HUDEP-2 (cell line): ENCODE data around the gene HERC6.
A peak's percentile ranks its signal among the peaks of the same experiment; 100 is the strongest.
"Not testable (repeated sequence)": the region's sequence is repeated elsewhere in the genome, so short reads cannot be mapped to it uniquely, and the experiment has no call there.

ENCODE experiments used
- DNase-seq, 76 experiments: peaks; one replicate each; lab custom pipeline; 2025; ENCODE audit not compliant: unreplicated experiment in 76 of 76; lab: John Stamatoyannopoulos, UW

The HERC6 gene

GRCh38 chr4:88382621-88383020, 4.0 kb downstream of the HERC6 start:
- peak in 1 of 76 experiments; percentile 7 for DNase-seq

DNA sequence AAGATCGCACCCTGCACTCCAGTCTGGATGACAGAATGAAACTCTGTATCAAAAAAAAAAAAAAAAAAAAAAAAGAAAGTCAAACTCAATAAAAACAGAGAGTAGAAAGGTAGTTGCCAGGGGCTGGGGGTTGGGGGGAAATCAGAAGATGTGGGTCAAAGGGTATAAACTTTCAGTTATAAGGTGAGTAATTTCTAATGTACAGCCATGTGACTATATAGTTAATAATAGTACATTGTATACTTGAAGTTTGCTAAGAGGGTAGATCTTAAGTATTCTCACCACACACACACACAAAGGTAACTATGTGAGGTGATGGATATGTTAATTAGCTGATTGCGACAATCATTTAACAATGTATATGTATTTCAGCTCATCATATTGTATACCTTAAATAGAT, 11.5 kb downstream of the HERC6 start:
- DNase-seq, result no peak

- DNase-seq, result no peak
These were observed 13.1 kb downstream of the HERC6 start for GRCh38 chr4:88391703-88392102.

- peak in 35 of 76 experiments; percentile 1 to 77 (median 11) for DNase-seq
These were observed 18.0 kb downstream of the HERC6 start for GRCh38 chr4:88396681-88397080.

DNA sequence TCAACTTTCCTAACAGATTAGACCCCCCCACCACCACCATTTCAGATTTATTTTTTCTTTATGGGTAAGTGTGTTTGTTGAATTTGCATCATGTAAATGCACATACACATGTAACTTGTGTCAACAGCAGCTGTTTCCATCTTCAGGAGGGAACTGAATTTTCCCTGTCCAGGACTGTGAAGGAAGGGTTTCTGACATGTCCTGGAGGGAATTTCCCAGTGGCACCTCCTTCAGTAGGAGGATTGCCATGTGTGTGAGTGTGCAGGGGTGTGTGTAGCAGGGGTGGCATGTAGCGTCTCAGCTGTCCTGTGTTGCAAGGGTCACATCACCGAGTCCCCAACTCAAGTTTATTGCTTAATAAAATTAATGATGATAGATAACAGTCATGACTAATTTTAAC, 19.7 kb downstream of the HERC6 start:
- no peak for DNase-seq

DNA sequence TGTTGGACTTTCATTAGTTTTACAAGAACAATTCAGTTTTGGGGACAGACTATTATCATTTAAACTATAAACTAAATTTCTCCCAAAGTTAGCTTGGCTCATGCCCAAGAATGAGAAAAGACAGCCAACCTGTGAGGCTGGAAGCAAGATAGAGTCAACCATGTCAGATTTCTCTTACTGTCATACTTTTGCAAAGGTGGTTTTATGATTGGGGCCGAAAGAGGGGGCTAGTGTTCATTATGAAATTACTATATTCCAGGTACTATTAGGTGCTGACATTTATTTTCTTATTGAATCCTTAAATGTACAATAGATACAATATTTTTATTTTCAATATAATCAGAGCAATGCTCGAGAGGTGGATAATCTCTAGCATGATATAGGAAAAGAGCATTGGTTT, 30.6 kb downstream of the HERC6 start:
- DNase-seq, result no peak

DNA sequence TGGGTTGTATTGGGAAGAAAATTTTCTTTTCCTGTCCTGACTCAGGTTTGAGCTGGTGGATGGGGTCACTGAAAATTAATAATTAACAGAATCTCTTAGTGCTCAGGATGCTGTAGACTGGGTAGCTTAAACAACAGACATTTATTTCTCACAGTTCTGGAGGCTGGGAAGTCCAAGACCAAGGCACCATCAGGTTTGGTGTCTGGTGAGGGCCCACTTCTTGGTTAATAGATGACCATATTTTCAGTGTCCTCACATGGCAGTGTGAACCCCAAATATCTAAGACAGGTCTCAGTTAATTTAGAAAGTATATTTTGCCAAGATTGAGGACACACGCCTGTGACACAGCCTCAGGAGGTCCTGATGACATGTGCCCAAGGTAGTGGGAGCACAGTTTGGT, 31.1 kb downstream of the HERC6 start:
- DNase-seq, result no peak

DNA sequence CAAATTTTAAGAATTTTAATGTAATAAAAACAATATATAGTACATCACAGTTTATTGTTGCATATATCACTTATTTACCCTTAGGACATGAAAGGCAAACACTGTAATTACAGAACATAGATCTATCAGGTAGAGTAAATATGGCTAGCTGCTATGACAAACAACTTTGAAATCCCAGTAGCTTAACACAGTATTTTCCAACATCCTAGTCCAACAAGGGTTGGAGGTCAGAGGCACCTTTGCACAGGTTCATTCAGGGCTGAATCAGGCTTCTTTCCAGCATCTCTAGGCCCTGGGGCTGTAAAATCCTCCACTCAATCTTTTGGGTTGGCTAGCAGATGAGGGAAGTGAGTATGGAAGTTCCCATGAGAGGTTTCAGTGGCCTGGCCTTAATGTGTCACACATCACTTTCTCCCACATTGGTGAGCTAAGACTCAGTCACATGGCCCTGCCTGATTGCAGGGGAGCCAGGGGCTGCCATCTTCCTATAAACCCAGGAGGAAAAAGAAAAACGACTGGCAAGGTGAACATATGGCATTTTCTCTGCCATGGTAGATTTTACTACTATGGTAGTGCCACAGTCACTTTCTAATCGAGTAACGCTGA, 32.9 kb downstream of the HERC6 start:
- no peak for DNase-seq

- peak in 18 of 76 experiments; percentile 2 to 67 (median 26) for DNase-seq
These were observed 35.1 kb downstream of the HERC6 start for GRCh38 chr4:88413801-88414200.

DNA sequence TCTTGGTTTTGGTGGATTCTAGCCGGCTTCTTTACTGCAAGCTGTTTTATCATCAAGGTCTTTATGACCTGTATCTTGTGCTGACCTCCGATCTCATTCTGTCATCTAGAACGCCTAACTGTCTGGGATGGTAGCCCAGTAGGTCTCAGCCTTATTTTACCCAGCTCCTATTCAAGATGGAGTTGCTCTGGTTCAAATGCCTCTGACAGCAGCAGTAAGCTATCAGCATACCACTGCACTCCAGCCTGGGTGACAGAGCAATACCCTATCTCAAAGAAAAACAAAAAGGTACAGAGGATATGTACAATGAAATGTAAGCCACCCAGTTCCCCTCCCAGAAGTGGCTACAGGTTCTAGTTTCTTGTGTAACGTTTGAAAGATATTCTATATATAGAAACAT, 36.1 kb downstream of the HERC6 start:
- no peak for DNase-seq

DNA sequence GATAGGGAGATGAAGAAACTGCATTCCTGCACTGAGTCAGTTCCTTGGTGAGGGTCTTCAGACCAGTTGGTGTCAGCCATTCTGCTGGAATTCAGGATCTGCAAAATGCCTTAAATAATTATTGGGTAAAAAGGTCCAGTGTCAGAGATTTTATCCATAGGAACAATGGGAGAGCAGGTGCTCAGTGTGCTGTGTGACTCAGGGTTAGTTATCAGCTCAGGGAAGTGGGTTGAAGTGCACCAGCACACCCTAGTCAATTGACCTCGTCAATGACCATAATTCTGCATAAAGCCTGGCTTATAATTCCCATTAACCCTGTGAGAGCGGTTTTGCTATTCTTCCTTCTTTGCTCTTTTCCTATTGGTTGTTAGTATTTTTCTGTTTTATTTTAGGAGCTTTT, 37.3 kb downstream of the HERC6 start:
- no peak for DNase-seq

DNA sequence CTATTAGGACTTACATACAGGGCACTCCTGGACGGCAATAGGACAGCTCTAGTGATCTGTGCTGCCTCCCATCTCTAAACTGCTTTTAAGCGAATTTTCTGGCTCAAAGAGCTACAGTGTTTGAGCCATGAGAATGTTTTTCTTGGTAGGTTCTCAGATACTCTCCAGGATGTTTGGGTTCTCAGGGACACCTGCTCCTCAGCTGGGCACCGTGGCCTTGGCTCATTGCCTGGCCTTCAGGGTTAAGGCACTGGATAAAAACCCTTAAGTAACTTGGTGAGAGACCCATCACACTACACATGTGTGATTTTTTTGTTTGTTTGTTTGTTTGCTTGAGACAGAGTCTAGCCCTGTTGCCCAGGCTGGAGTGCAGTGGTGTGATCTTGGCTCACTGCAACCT, 39.8 kb downstream of the HERC6 start:
- no peak for DNase-seq

GRCh38 chr4:88419874-88420273, 41.2 kb downstream of the HERC6 start:
- no peak for DNase-seq

- DNase-seq, result no peak
These were observed 42.2 kb downstream of the HERC6 start for GRCh38 chr4:88420844-88421243.

- DNase-seq, result no peak
These were observed 43.8 kb downstream of the HERC6 start for GRCh38 chr4:88422403-88422802.

DNA sequence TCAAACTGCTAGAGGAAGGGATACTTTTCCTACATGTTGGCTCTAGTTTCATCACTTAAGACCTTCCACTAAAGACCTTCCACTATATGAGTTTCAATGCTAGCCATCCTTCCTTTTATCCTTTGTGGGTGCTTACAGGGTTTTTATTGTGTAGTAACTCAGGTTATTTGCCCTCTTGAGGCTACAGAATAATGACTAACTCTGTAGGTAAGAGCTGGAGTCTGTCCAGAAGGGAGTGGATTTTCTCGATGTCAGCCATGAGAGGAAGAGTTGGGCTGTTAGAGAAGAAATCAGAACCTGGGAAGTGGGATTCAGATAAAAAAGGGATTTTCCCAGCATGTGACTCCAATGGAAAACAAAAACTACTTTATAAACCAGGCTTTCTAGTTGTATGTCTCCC, 50.7 kb downstream of the HERC6 start:
- no peak for DNase-seq

GRCh38 chr4:88435987-88436693, 57.5 kb downstream of the HERC6 start:
- DNase-seq, result no peak

GRCh38 chr4:88437873-88438272, 59.2 kb downstream of the HERC6 start:
- DNase-seq, result not testable (repeated sequence)

DNA sequence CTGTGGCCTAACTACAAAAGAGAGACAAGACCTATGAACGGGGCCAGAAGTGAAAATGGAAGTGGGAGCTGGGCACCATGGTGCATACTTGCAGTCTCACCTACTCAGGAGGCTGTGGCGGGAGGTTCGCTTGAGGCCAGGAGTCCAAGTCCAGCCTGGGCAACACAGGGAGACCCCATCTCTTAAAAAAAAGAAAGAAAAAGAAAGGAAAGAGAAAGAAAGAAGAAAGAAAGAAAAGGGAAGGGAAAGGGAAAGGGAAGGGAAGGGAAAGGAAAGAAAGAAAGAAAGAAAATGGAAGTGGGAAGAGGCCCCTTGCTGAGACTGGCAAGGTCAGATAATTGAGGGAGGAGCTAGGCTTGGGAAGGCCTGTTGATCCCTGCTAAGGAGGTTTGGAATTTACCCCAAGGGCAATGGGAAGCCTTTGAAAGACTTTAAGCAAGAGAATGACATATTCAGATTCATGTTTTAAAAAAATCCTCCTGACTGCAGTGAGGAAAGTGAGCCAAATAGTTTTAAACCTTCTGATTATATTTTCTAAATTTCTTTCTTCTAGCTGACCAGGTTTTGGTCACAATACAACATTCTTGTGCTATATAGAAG, 60.6 kb downstream of the HERC6 start:
- DNase-seq, result no peak

GRCh38 chr4:88440146-88440545, 61.5 kb downstream of the HERC6 start:
- no peak for DNase-seq

DNA sequence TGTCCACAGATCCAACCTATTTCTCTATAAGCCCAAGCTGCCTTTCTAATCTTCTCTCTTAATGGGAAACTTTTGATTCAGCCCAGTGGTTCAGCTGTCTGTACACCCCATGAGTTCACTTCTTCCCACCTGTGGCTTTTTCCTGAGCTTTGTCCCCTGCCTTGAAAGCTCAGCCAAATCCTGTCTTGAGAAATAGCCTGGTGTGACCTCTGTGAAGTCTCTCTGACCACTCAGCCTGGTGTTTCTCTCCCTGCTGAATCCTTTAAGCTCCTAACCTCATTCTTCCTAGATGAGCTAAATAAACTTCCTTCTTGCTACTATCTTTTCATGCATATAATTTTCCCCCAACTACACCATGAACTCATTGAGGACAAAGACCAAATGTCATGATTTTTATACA, 63.0 kb downstream of the HERC6 start:
- DNase-seq, result no peak

DNA sequence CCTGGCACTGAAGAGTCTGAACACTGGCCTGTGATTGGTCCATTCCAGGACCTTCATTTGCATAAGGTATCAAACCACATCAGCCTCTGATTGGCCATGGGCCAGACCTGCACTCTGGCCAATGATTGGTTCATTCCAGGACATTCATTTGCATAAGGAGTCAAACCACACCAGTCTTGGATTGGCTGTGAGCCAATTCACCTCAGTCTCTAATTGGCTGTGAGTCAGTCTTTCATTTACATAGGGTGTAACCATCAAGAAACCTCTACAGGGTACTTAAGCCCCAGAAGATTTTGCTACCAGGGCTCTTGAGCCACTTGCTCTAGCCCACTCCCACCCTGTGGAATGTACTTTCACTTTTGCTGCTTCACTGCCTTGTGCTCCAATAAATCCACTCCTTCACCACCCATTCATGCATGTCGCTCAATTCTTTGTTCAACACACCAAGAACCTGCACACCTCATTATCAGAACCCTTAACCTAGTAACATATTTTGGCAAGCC, 64.1 kb downstream of the HERC6 start:
- DNase-seq, result peak in 3 of 76 experiments; percentile 3 to 35 (median 6)
